ENCODE results near the gene SLC52A1. TPM values are rescaled to one million over a fixed set of nuclear protein-coding genes. Genes with fewer than 3 reads are reported as not detected.
A peak's percentile ranks its signal among the peaks of the same experiment; 100 is the strongest.
"Not testable (repeated sequence)": the region's sequence is repeated elsewhere in the genome, so short reads cannot be mapped to it uniquely, and the experiment has no call there.

The SLC52A1 gene
- total RNA-seq, result under 1 TPM; 0.31 to 0.36 TPM

DNA sequence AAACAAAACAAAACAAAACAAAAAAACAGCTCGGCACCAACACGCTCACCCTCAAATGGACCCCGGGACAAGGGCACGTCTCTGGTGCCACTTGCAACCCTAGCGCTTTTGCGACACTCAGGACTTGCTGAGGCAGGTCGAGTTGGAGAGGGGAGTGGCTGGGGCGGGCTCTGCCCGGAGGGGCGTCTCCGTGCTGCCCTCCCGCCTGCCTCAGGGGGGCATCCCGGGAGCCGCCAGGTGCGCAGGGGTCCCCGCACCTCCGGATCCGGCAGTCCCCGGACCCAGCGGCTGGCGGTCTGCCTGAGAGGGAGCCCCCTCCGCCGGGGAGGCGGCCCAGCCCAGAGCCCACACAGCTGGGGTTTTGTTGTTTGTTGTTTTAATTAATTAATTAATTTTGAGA is at the start of gene SLC52A1:
Gene SLC52A1 (minus strand): TSS at position 112 of the 400 bp plus-strand sequence. CDS start 820 bp downstream, outside the sequence.
- Mint-ChIP-seq H3K9me3 (no peaks in the 10 kb centered on the region), H3K36me3 (no peaks in the 10 kb centered on the region), H3K4me1 (ENCODE audit: low read depth) (peaks cover 14% of the 10 kb centered on the region), H3K27me3 (no peaks in the 10 kb centered on the region), H3K27ac (no peak within 1 kb of the TSS), H3K4me3 (no peak within 1 kb of the TSS)
- ChIA-PET CTCF (interaction anchor here (1.2 to 2.2 kb wide), 2 partner anchors 10 to 27 kb away, joined by 3 to 16 read pairs; no protein-coding TSS in a partner anchor), POLR2A (interaction anchor here (0.6 to 1.8 kb wide), 2 partner anchors 9 to 14 kb away, joined by 3 to 4 read pairs; no protein-coding TSS in a partner anchor)
- intact Hi-C loops (cut with micrococcal nuclease), result no loop called here
- DNase-seq, result no peak

- Mint-ChIP-seq H3K27ac (no peak overlapping the region), H3K9me3 (peaks cover 10% of the 10 kb centered on the region), H3K4me1 (ENCODE audit: low read depth) (peaks cover 25% of the 10 kb centered on the region), H3K27me3 (no peaks in the 10 kb centered on the region), H3K36me3 (peaks cover 19% of the 10 kb centered on the region), H3K4me3 (no peak overlapping the region)
- CTCF ChIA-PET, result interaction anchor here (2.6 kb wide), 1 partner anchor 18 kb away, joined by 22 read pairs; no protein-coding TSS in a partner anchor
- intact Hi-C loops (cut with micrococcal nuclease), result no loop called here
- DNase-seq, result no peak
- POLR2A ChIA-PET, result no interaction called here
Measured at GRCh38 chr17:5080591-5080990, 45.4 kb upstream of the SLC52A1 start.

- peak within 1 kb of the TSS; percentile 70 for H3K4me3 Mint-ChIP-seq
- peak within 1 kb of the TSS; percentile 87 for H3K27ac Mint-ChIP-seq
- ChIA-PET CTCF (interaction anchor here (0.7 to 2.6 kb wide), 10 partner anchors 11 to 215 kb away, joined by 3 to 22 read pairs (median 4); partner anchors contain the start of genes CAMTA2, CHRNE and ZNF232), POLR2A (interaction anchor here (0.5 to 1.7 kb wide), 5 partner anchors 33 to 295 kb away, joined by 3 to 13 read pairs (median 4); partner anchors contain the start of genes INCA1, KIF1C and ZNF232)
- H3K9me3 Mint-ChIP-seq, result no peaks in the 10 kb centered on the region
- H3K4me1 Mint-ChIP-seq (ENCODE audit: low read depth), result peaks cover 25% of the 10 kb centered on the region
- peak; percentile 88 for DNase-seq
- intact Hi-C loops (cut with micrococcal nuclease), result no loop called here
- no peaks in the 10 kb centered on the region for H3K27me3 Mint-ChIP-seq
- peaks cover 6% of the 10 kb centered on the region for H3K36me3 Mint-ChIP-seq
Measured at GRCh38 chr17:5078106-5079028, 43.1 kb upstream of the SLC52A1 start, which contains the start of gene ZFP3. Gene ZFP3, plus strand, starts transcription at chr17:5078467. Its CDS starts 13,038 bp downstream, at chr17:5091505.

DNA sequence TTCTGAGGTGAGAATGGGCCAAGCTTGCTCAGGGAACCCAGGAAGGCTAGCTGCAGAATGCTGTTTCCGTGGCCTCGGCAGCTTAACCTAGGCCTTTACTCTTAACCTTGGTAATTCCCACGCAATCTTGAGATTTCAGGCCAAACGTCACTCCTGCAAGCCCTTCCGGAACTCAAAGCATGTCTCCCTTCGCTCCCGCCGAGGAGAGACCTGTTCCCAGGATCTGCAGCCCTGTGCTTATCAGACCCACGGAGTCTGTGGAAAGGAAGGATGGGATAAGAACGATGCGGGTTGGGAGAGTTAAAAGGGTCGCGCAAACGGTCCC is 42.5 kb upstream of the SLC52A1 start:
- H3K4me3 Mint-ChIP-seq, result peak overlapping the region; percentile 70
- H3K9me3 Mint-ChIP-seq, result no peaks in the 10 kb centered on the region
- H3K27me3 Mint-ChIP-seq, result no peaks in the 10 kb centered on the region
- ChIA-PET POLR2A (interaction anchor here (0.5 to 1.7 kb wide), 2 partner anchors 80 kb away, joined by 3 to 5 read pairs; partner anchors contain the start of genes INCA1 and KIF1C), CTCF (interaction anchor here (1.1 to 1.6 kb wide), 3 partner anchors 46 to 111 kb away, joined by 3 to 5 read pairs (median 3); partner anchors contain the start of gene CAMTA2)
- no peak for DNase-seq
- H3K4me1 Mint-ChIP-seq (ENCODE audit: low read depth), result peaks cover 25% of the 10 kb centered on the region
- intact Hi-C loops (cut with micrococcal nuclease), result no loop called here
- peaks cover 2% of the 10 kb centered on the region for H3K36me3 Mint-ChIP-seq
- peak overlapping the region; percentile 87 for H3K27ac Mint-ChIP-seq

GRCh38 chr17:5077275-5077674 is 42.0 kb upstream of the SLC52A1 start:
- peak overlapping the region; percentile 87 for H3K27ac Mint-ChIP-seq
- H3K4me1 Mint-ChIP-seq (ENCODE audit: low read depth), result peaks cover 25% of the 10 kb centered on the region
- intact Hi-C loops (cut with micrococcal nuclease); H3K9me3 Mint-ChIP-seq; H3K36me3 Mint-ChIP-seq; DNase-seq; H3K27me3 Mint-ChIP-seq: not testable (repeated sequence)
- ChIA-PET CTCF (interaction anchor here (1.6 kb wide), 1 partner anchor 111 kb away, joined by 3 read pairs; no protein-coding TSS in a partner anchor), POLR2A (interaction anchor here (0.5 to 1.7 kb wide), 2 partner anchors 80 to 81 kb away, joined by 3 to 5 read pairs; partner anchors contain the start of genes INCA1 and KIF1C)
- peak overlapping the region; percentile 70 for H3K4me3 Mint-ChIP-seq

- H3K4me3 Mint-ChIP-seq; POLR2A ChIA-PET; H3K27ac Mint-ChIP-seq; H3K27me3 Mint-ChIP-seq; DNase-seq; H3K36me3 Mint-ChIP-seq; H3K9me3 Mint-ChIP-seq; intact Hi-C loops (cut with micrococcal nuclease); CTCF ChIA-PET: not testable (repeated sequence)
- H3K4me1 Mint-ChIP-seq (ENCODE audit: low read depth), result peaks cover 19% of the 10 kb centered on the region
Measured at GRCh38 chr17:5075472-5075871, 40.2 kb upstream of the SLC52A1 start.

DNA sequence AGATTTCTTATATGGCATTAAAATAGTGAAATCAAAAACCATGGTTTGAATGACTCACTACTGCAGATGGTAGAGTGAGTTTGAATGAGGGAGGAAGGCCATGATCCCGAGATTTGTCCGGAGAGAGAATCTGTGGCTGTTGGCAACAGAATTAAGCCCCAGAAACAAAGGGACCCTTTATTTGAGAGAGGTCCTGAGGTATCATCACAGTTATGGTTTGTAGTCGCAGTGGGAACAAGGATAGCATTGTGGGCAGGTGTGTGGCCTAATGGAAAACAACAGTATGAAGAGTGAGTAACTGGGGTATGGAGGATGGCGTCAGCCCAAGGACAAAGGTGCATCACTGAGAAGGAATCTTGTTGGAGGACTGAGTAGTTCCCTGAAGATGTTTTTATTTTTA is 34.5 kb upstream of the SLC52A1 start:
- no peak overlapping the region for H3K4me3 Mint-ChIP-seq
- no peak for DNase-seq
- no peak overlapping the region for H3K27ac Mint-ChIP-seq
- no peaks in the 10 kb centered on the region for H3K9me3 Mint-ChIP-seq
- H3K4me1 Mint-ChIP-seq (ENCODE audit: low read depth), result no peaks in the 10 kb centered on the region
- ChIA-PET CTCF (no interaction called here), POLR2A (no interaction called here)
- intact Hi-C loops (cut with micrococcal nuclease), result no loop called here
- H3K36me3 Mint-ChIP-seq, result no peaks in the 10 kb centered on the region
- no peaks in the 10 kb centered on the region for H3K27me3 Mint-ChIP-seq

DNA sequence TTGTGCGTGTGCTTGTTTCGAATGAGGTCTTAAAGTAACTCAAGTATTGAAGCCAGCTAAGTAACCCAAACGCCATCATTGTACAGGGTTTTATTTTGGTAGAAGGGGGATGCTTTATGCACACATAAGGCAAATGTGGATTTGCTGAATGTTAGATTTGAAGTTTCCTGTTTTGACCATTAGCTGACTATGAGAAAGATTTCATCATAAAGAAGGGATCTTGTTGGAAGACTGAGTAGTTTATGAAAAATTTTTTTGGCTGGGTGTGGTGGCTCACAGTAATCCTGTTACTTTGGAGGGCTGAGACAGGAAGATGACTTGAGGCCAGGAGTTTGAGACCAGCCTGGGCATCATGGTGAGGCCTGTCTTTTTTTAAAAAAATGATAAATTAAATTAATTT is 33.0 kb upstream of the SLC52A1 start:
- POLR2A ChIA-PET, result no interaction called here
- Mint-ChIP-seq H3K4me3 (no peak overlapping the region), H3K36me3 (no peaks in the 10 kb centered on the region), H3K27ac (no peak overlapping the region), H3K9me3 (no peaks in the 10 kb centered on the region), H3K4me1 (ENCODE audit: low read depth) (peaks cover under 1% of the 10 kb centered on the region), H3K27me3 (no peaks in the 10 kb centered on the region)
- no peak for DNase-seq
- CTCF ChIA-PET, result interaction anchor here (1.1 to 1.9 kb wide), 2 partner anchors 37 to 159 kb away, joined by 4 read pairs; no protein-coding TSS in a partner anchor
- intact Hi-C loops (cut with micrococcal nuclease), result no loop called here

GRCh38 chr17:5065227-5065744 is 30.1 kb upstream of the SLC52A1 start:
- ChIA-PET POLR2A (no interaction called here), CTCF (interaction anchor here (4.1 to 5.2 kb wide), 2 partner anchors 36 to 86 kb away, joined by 57 to 74 read pairs; no protein-coding TSS in a partner anchor)
- no peak overlapping the region for H3K27ac Mint-ChIP-seq
- no peaks in the 10 kb centered on the region for H3K9me3 Mint-ChIP-seq
- no peaks in the 10 kb centered on the region for H3K36me3 Mint-ChIP-seq
- peaks cover 9% of the 10 kb centered on the region for H3K4me1 Mint-ChIP-seq (ENCODE audit: low read depth)
- intact Hi-C loops (cut with micrococcal nuclease), result no loop called here
- H3K4me3 Mint-ChIP-seq, result no peak overlapping the region
- no peaks in the 10 kb centered on the region for H3K27me3 Mint-ChIP-seq
- DNase-seq, result no peak

- H3K4me1 Mint-ChIP-seq (ENCODE audit: low read depth), result no peaks in the 10 kb centered on the region
- CTCF ChIA-PET, result no interaction called here
- H3K4me3 Mint-ChIP-seq, result no peak overlapping the region
- no peak for DNase-seq
- no peaks in the 10 kb centered on the region for H3K36me3 Mint-ChIP-seq
- intact Hi-C loops (cut with micrococcal nuclease), result no loop called here
- H3K9me3 Mint-ChIP-seq, result no peaks in the 10 kb centered on the region
- no peak overlapping the region for H3K27ac Mint-ChIP-seq
- POLR2A ChIA-PET, result no interaction called here
- no peaks in the 10 kb centered on the region for H3K27me3 Mint-ChIP-seq
Measured at GRCh38 chr17:5055543-5055942, 20.3 kb upstream of the SLC52A1 start.

DNA sequence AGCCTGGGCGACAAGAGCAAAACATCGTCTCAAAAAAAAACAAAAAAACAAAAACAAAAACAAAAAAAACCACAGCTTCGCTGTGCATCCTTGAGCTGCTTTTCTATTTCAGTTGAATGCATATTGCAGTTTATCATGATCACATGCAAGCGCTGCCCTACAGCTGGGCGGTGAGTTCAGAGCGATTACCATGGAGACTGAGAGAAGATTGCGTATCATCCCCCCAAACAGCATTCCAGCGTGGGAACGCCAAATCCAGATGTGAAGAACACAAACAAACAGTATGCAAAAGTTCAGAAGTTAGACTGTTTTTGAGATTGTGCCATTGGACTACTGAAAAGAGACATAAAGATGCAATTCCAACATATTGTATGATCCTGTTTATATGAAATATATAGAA is 15.1 kb upstream of the SLC52A1 start:
- Mint-ChIP-seq H3K4me1 (ENCODE audit: low read depth) (peaks cover 34% of the 10 kb centered on the region), H3K27ac (no peak overlapping the region), H3K4me3 (no peak overlapping the region), H3K27me3 (no peaks in the 10 kb centered on the region), H3K36me3 (no peaks in the 10 kb centered on the region), H3K9me3 (no peaks in the 10 kb centered on the region)
- no peak for DNase-seq
- intact Hi-C loops (cut with micrococcal nuclease), result no loop called here
- ChIA-PET POLR2A (interaction anchor here (1.6 kb wide), 1 partner anchor 80 kb away, joined by 5 read pairs; no protein-coding TSS in a partner anchor), CTCF (interaction anchor here (0.9 to 3.7 kb wide), 3 partner anchors 13 to 20 kb away, joined by 3 to 11 read pairs (median 10); no protein-coding TSS in a partner anchor)
